Activated CD4-positive, alpha-beta T cell treated with anti-CD3 and anti-CD28 coated beads for 36 hours (primary cell): Measurements from ENCODE around the gene GSE1. TPM values are rescaled to one million over a fixed set of nuclear protein-coding genes. Genes with fewer than 3 reads are reported as not detected.

ENCODE experiments used
- ATAC-seq: fragments of 200-7000 bp; cut with Tn5 transposase; one replicate; pipeline ENCODE4 v1.10.0; 2021; ENCODE audit warnings: mild to moderate bottlenecking, moderate library complexity
- CTCF ChIA-PET: fragments of 350-600 bp; sonication (Branson Sonifier 250); formaldehyde crosslinking; loops from one replicate; lab custom pipeline; 2021; ENCODE audit warnings: antibody characterized with exemption; lab: Charles Lee
- POLR2A ChIA-PET: fragments of 350-600 bp; sonication (Branson Sonifier 250); formaldehyde crosslinking; loops from one replicate; lab custom pipeline; 2021; ENCODE audit warnings: antibody characterized with exemption, inconsistent platforms; lab: Charles Lee
- DNase-seq: peaks from one replicate; pipeline ENCODE4 v3.0.0-alpha.2; 2020
- H3K27ac Mint-ChIP-seq: one replicate; pipeline ENCODE4 v1.8.0; 2021; ENCODE audit warnings: mixed read lengths
- H3K27me3 Mint-ChIP-seq: one replicate; pipeline ENCODE4 v1.8.0; 2021; ENCODE audit warnings: mixed read lengths
- H3K36me3 Mint-ChIP-seq: one replicate; pipeline ENCODE4 v1.8.0; 2021; ENCODE audit warnings: low read depth, mixed read lengths
- H3K4me1 Mint-ChIP-seq: one replicate; pipeline ENCODE4 v1.8.0; 2021; ENCODE audit warnings: mixed read lengths
- H3K4me3 Mint-ChIP-seq: one replicate; pipeline ENCODE4 v1.8.0; 2021; ENCODE audit warnings: mild to moderate bottlenecking, moderate library complexity, mixed read lengths
- H3K9me3 Mint-ChIP-seq: one replicate; pipeline ENCODE4 v1.8.0; 2021; ENCODE audit warnings: low read depth, mixed read lengths
- intact Hi-C, 2 experiments: fragments of 100-400 bp; cut with DNase I in 1 of 2; cut with micrococcal nuclease in 1 of 2; formaldehyde crosslinking; loops; one replicate each; pipeline versions ENCODE4 v1.14.2 to v1.15.1; 2022 to 2024; cut with DNase I, micrococcal nuclease
- total RNA-seq, 2 experiments: library from RNA; stranded (reverse); gene quantifications; one replicate each; pipeline ENCODE4 v1.2.3, GENCODE V29; 2021

GSE1 gene
- total RNA-seq, 2 experiments from 2014 or later: 13.2 to 13.5 TPM

- Mint-ChIP-seq H3K4me3 (no peak overlapping the region), H3K27me3 (no peaks in the 10 kb centered on the region), H3K4me1 (no peaks in the 10 kb centered on the region), H3K9me3 (no peaks in the 10 kb centered on the region), H3K36me3 (peaks cover 23% of the 10 kb centered on the region), H3K27ac (no peak overlapping the region)
- ChIA-PET POLR2A (no interaction called here), CTCF (interaction anchor here (0.7 kb wide), 1 partner anchor 235 kb away, joined by 3 read pairs; no protein-coding TSS in a partner anchor)
- DNase-seq (no peak), ATAC-seq (no peak)
- intact Hi-C loops: no loop called here
Measured at GRCh38 chr16:85662482-85662812, 49.3 kb downstream of the GSE1 start.

- intact Hi-C loops: no loop called here
- Mint-ChIP-seq H3K4me3 (no peak overlapping the region), H3K27ac (no peak overlapping the region), H3K4me1 (no peaks in the 10 kb centered on the region), H3K27me3 (no peaks in the 10 kb centered on the region), H3K36me3 (peaks cover 28% of the 10 kb centered on the region), H3K9me3 (no peaks in the 10 kb centered on the region)
- DNase-seq (no peak), ATAC-seq (no peak)
- ChIA-PET POLR2A (no interaction called here), CTCF (no interaction called here)
Measured at GRCh38 chr16:85662976-85663830, 50.1 kb downstream of the GSE1 start.

- Mint-ChIP-seq H3K27me3 (no peaks in the 10 kb centered on the region), H3K4me1 (no peaks in the 10 kb centered on the region), H3K9me3 (no peaks in the 10 kb centered on the region), H3K4me3 (no peak overlapping the region), H3K27ac (no peak overlapping the region), H3K36me3 (peaks cover 28% of the 10 kb centered on the region)
- POLR2A ChIA-PET: no interaction called here
- CTCF ChIA-PET: no interaction called here
- ATAC-seq (no peak), DNase-seq (no peak)
- intact Hi-C loops: no loop called here
Measured at GRCh38 chr16:85663891-85664321, 50.8 kb downstream of the GSE1 start.

GRCh38 chr16:85664580-85665372, 51.7 kb downstream of the GSE1 start:
- Mint-ChIP-seq H3K36me3 (peaks cover 34% of the 10 kb centered on the region), H3K27ac (no peak overlapping the region)
- CTCF ChIA-PET: no interaction called here

GRCh38 chr16:85665373-85665740, 52.2 kb downstream of the GSE1 start:
- ChIA-PET POLR2A (no interaction called here), CTCF (no interaction called here)
- no peaks in the 10 kb centered on the region for H3K4me1 Mint-ChIP-seq
- no peak for ATAC-seq
- intact Hi-C loops: no loop called here
- H3K27me3 Mint-ChIP-seq: no peaks in the 10 kb centered on the region
- no peak overlapping the region for H3K4me3 Mint-ChIP-seq
- DNase-seq: no peak
- H3K27ac Mint-ChIP-seq: no peak overlapping the region
- H3K9me3 Mint-ChIP-seq: no peaks in the 10 kb centered on the region
- peaks cover 38% of the 10 kb centered on the region for H3K36me3 Mint-ChIP-seq

More at GRCh38 chr16:85664580-85665372, 51.7 kb downstream of the GSE1 start:
- Mint-ChIP-seq H3K4me1 (no peaks in the 10 kb centered on the region), H3K27me3 (no peaks in the 10 kb centered on the region), H3K4me3 (no peak overlapping the region), H3K9me3 (no peaks in the 10 kb centered on the region)
- intact Hi-C loops: no loop called here
- ATAC-seq (no peak), DNase-seq (no peak)
- POLR2A ChIA-PET: no interaction called here

GRCh38 chr16:85665929-85666328, 52.8 kb downstream of the GSE1 start:
- no peak overlapping the region for H3K4me3 Mint-ChIP-seq
- no peaks in the 10 kb centered on the region for H3K4me1 Mint-ChIP-seq
- ChIA-PET CTCF (interaction anchor here (0.7 kb wide), 1 partner anchor 55 kb away, joined by 3 read pairs; no protein-coding TSS in a partner anchor), POLR2A (no interaction called here)
- DNase-seq (no peak), ATAC-seq (no peak)
- intact Hi-C loops: no loop called here
- peaks cover 43% of the 10 kb centered on the region for H3K36me3 Mint-ChIP-seq
- H3K9me3 Mint-ChIP-seq: no peaks in the 10 kb centered on the region
- no peaks in the 10 kb centered on the region for H3K27me3 Mint-ChIP-seq
- no peak overlapping the region for H3K27ac Mint-ChIP-seq

GRCh38 chr16:85667261-85667660, 54.1 kb downstream of the GSE1 start:
- ATAC-seq (no peak), DNase-seq (no peak)
- H3K4me3 Mint-ChIP-seq: no peak overlapping the region
- ChIA-PET CTCF (no interaction called here), POLR2A (no interaction called here)
- H3K27me3 Mint-ChIP-seq: no peaks in the 10 kb centered on the region
- no peaks in the 10 kb centered on the region for H3K9me3 Mint-ChIP-seq
- peaks cover 48% of the 10 kb centered on the region for H3K36me3 Mint-ChIP-seq
- H3K27ac Mint-ChIP-seq: no peak overlapping the region
- intact Hi-C loops: no loop called here
- no peaks in the 10 kb centered on the region for H3K4me1 Mint-ChIP-seq

- ChIA-PET POLR2A (no interaction called here), CTCF (interaction anchor here (0.5 kb wide), 1 partner anchor 206 kb away, joined by 3 read pairs; no protein-coding TSS in a partner anchor)
- peaks cover 51% of the 10 kb centered on the region for H3K36me3 Mint-ChIP-seq
- H3K4me1 Mint-ChIP-seq: no peaks in the 10 kb centered on the region
- H3K27me3 Mint-ChIP-seq: no peaks in the 10 kb centered on the region
- DNase-seq (no peak), ATAC-seq (no peak)
- intact Hi-C loops: no loop called here
- no peak overlapping the region for H3K27ac Mint-ChIP-seq
- H3K9me3 Mint-ChIP-seq: no peaks in the 10 kb centered on the region
- no peak overlapping the region for H3K4me3 Mint-ChIP-seq
Measured at GRCh38 chr16:85667841-85668413, 54.8 kb downstream of the GSE1 start.

GRCh38 chr16:85668676-85669424, 55.7 kb downstream of the GSE1 start:
- ChIA-PET POLR2A (no interaction called here), CTCF (no interaction called here)
- no peak for ATAC-seq
- Mint-ChIP-seq H3K4me1 (no peaks in the 10 kb centered on the region), H3K9me3 (no peaks in the 10 kb centered on the region), H3K4me3 (no peak overlapping the region), H3K27me3 (no peaks in the 10 kb centered on the region), H3K27ac (no peak overlapping the region), H3K36me3 (peaks cover 52% of the 10 kb centered on the region)
- DNase-seq: no peak
- intact Hi-C loops: no loop called here

GRCh38 chr16:85670840-85671239, 57.7 kb downstream of the GSE1 start:
- no peak for ATAC-seq

More at GRCh38 chr16:85670840-85671239, 57.7 kb downstream of the GSE1 start:
- H3K36me3 Mint-ChIP-seq: peaks cover 55% of the 10 kb centered on the region
- DNase-seq: no peak
- no peaks in the 10 kb centered on the region for H3K9me3 Mint-ChIP-seq
- ChIA-PET CTCF (no interaction called here), POLR2A (no interaction called here)
- H3K4me3 Mint-ChIP-seq: no peak overlapping the region
- no peak overlapping the region for H3K27ac Mint-ChIP-seq
- H3K27me3 Mint-ChIP-seq: no peaks in the 10 kb centered on the region
- H3K4me1 Mint-ChIP-seq: peaks cover 7% of the 10 kb centered on the region
- intact Hi-C loops: loop anchor here in 1 of 2 experiments (5.0 kb wide), 1 partner anchor 46 kb away; no protein-coding TSS in a partner anchor
